ENCODE results near the gene PACS1. TPM values are rescaled to one million over a fixed set of nuclear protein-coding genes. Genes with fewer than 3 reads are reported as not detected.
A peak's percentile ranks its signal among the peaks of the same experiment; 100 is the strongest.
"Not testable (repeated sequence)": the region's sequence is repeated elsewhere in the genome, so short reads cannot be mapped to it uniquely, and the experiment has no call there.

The PACS1 gene
- total RNA-seq, 2 experiments from 2014 or later: 179 to 183 TPM

GRCh38 chr11:66075273-66075672, 5.2 kb downstream of the PACS1 start:
- peaks cover 91% of the 10 kb centered on the region for H3K36me3 Mint-ChIP-seq (ENCODE audit: low read depth)
- Histone ChIP-seq H3K4me3 (ENCODE audit: low read length) (no peak overlapping the region), H3K27me3 (ENCODE audit: control insufficient read depth in 1 of 2, insufficient read depth in 2 of 2, low read length in 2 of 2) (no peaks in the 10 kb centered on the region), H3K9me3 (ENCODE audit: control insufficient read depth in 1 of 2, insufficient read depth in 1 of 2, low read length in 2 of 2) (no peaks in the 10 kb centered on the region), H3K4me1 (ENCODE audit: insufficient read depth, low read length) (peaks cover 62% of the 10 kb centered on the region), H3K27ac (ENCODE audit: low read depth in 1 of 2, low read length in 2 of 2) (no peak overlapping the region), H3K36me3 (ENCODE audit: insufficient read depth, low read length) (peaks cover 46% of the 10 kb centered on the region)
- ChIA-PET CTCF (no interaction called here), POLR2A (interaction anchor here (0.7 kb wide), 1 partner anchor 508 kb away, joined by 3 read pairs; no protein-coding TSS in a partner anchor)
- no peak overlapping the region for H3K4me3 Mint-ChIP-seq
- TF ChIP-seq, protein P1, sequence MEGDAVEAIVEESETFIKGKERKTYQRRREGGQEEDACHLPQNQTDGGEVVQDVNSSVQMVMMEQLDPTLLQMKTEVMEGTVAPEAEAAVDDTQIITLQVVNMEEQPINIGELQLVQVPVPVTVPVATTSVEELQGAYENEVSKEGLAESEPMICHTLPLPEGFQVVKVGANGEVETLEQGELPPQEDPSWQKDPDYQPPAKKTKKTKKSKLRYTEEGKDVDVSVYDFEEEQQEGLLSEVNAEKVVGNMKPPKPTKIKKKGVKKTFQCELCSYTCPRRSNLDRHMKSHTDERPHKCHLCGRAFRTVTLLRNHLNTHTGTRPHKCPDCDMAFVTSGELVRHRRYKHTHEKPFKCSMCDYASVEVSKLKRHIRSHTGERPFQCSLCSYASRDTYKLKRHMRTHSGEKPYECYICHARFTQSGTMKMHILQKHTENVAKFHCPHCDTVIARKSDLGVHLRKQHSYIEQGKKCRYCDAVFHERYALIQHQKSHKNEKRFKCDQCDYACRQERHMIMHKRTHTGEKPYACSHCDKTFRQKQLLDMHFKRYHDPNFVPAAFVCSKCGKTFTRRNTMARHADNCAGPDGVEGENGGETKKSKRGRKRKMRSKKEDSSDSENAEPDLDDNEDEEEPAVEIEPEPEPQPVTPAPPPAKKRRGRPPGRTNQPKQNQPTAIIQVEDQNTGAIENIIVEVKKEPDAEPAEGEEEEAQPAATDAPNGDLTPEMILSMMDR (IDR thresholded peaks at IDR 0.05): no peak
- ATAC-seq (ENCODE audit: poor library complexity): no peak
- no peaks in the 10 kb centered on the region for H3K9me3 Mint-ChIP-seq
- H3K27ac Mint-ChIP-seq: no peak overlapping the region
- H3K4me1 Mint-ChIP-seq (ENCODE audit: low read depth): peaks cover 77% of the 10 kb centered on the region
- intact Hi-C loops (cut with DNase I, micrococcal nuclease): no loop called here
- DNase-seq: no peak
- H3K27me3 Mint-ChIP-seq: no peaks in the 10 kb centered on the region

DNA sequence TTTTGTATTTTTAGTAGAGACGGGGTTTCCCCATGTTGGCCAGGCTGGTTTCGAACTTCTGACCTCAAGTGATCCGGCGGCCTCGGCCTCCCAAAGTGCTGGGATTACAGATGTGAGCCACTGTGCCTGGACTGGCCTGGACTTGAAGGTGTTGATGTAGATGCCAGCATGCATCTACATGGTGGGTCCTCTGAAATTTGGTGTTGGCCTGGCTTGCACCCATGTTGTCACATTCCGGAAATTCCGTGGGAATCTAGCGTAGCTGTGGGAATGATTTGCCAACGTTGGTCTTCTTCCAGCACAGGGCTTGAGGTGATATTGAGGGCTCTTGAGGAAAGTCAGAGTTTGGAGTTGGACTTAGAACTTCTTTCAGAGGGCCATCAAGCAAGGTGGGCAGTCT, 6.5 kb downstream of the PACS1 start:
- Histone ChIP-seq H3K4me1 (ENCODE audit: insufficient read depth, low read length) (peaks cover 75% of the 10 kb centered on the region), H3K27ac (ENCODE audit: low read depth in 1 of 2, low read length in 2 of 2) (no peak overlapping the region), H3K9me3 (ENCODE audit: control insufficient read depth in 1 of 2, insufficient read depth in 1 of 2, low read length in 2 of 2) (no peaks in the 10 kb centered on the region), H3K4me3 (ENCODE audit: low read length) (no peak overlapping the region), H3K27me3 (ENCODE audit: control insufficient read depth in 1 of 2, insufficient read depth in 2 of 2, low read length in 2 of 2) (no peaks in the 10 kb centered on the region), H3K36me3 (ENCODE audit: insufficient read depth, low read length) (peaks cover 46% of the 10 kb centered on the region)
- peaks cover 83% of the 10 kb centered on the region for H3K4me1 Mint-ChIP-seq (ENCODE audit: low read depth)
- ChIA-PET CTCF (interaction anchor here (0.6 kb wide), 1 partner anchor 1137 kb away, joined by 3 read pairs; no protein-coding TSS in a partner anchor), POLR2A (interaction anchor here (1.5 kb wide), 1 partner anchor 39 kb away, joined by 7 read pairs; no protein-coding TSS in a partner anchor)
- no peaks in the 10 kb centered on the region for H3K9me3 Mint-ChIP-seq
- ATAC-seq (ENCODE audit: poor library complexity): no peak
- H3K27me3 Mint-ChIP-seq: no peaks in the 10 kb centered on the region
- DNase-seq: no peak
- H3K4me3 Mint-ChIP-seq: no peak overlapping the region
- peaks cover 88% of the 10 kb centered on the region for H3K36me3 Mint-ChIP-seq (ENCODE audit: low read depth)
- intact Hi-C loops (cut with DNase I, micrococcal nuclease): no loop called here
- TF ChIP-seq, protein P1 (IDR thresholded peaks at IDR 0.05): no peak
- peak overlapping the region; percentile 88 for H3K27ac Mint-ChIP-seq

DNA sequence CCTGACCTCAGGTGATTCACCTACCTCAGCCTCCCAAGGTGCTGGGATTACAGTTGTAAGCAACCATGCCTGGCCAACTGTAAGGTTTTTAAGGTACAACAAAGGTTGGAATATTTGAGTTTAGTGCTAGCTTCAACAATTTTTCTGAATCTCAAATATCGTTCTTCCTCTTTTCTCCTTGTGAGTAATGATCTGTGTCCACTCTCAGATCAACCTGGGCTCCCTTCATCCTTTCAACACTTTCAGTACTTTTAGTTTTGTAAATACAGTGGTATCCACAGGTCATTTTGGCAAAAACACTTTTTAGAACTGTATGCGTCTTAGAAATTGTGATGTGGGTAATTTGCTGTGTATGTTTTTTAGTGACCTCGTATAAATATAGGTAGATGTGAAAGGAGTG, 7.9 kb downstream of the PACS1 start:
- ATAC-seq (ENCODE audit: poor library complexity): no peak
- no peaks in the 10 kb centered on the region for H3K27me3 Mint-ChIP-seq
- H3K27ac ChIP-seq (ENCODE audit: low read depth in 1 of 2, low read length in 2 of 2): peak overlapping the region; percentile 20 to 94

DNA sequence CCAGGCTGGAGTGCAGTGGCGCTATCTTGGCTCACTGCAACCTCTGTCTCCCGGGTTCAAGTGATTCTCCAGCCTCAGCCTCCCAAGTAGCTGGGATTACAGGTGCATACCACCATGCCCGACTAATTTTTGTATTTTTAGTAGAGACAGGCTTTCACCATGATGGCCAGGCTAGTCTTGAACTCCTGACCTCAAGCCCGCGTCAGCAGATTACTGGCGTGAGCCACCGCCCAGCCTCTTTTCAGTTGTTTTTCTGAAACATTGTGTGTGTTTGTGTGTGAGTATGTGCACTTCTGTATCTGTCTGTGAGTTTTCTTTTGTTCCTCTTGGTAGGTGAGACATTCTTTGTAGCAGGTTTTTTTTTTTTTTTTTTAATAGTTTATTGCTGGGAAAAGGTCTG, 8.9 kb downstream of the PACS1 start:
- peak overlapping the region; percentile 41 to 94 for H3K27ac ChIP-seq (ENCODE audit: low read depth in 1 of 2, low read length in 2 of 2)
- ChIA-PET POLR2A (interaction anchor here (1.2 to 6.7 kb wide), 4 partner anchors 9 to 38 kb away, joined by 6 to 141 read pairs (median 96); partner anchors contain the start of genes PACS1 and SF3B2), CTCF (interaction anchor here (1.3 to 5.3 kb wide), 6 partner anchors 8 to 56 kb away, joined by 3 to 29 read pairs (median 6); partner anchors contain the start of gene PACS1)
- H3K4me1 Mint-ChIP-seq (ENCODE audit: low read depth): peaks cover 80% of the 10 kb centered on the region
- peaks cover 37% of the 10 kb centered on the region for H3K36me3 ChIP-seq (ENCODE audit: insufficient read depth, low read length)
- H3K9me3 ChIP-seq (ENCODE audit: control insufficient read depth in 1 of 2, insufficient read depth in 1 of 2, low read length in 2 of 2); ATAC-seq (ENCODE audit: poor library complexity); H3K27me3 ChIP-seq (ENCODE audit: control insufficient read depth in 1 of 2, insufficient read depth in 2 of 2, low read length in 2 of 2); H3K9me3 Mint-ChIP-seq; H3K27me3 Mint-ChIP-seq; H3K4me3 ChIP-seq (ENCODE audit: low read length); intact Hi-C loops (cut with DNase I, micrococcal nuclease): not testable (repeated sequence)
- DNase-seq: peak in 5 of 14 experiments; percentile 15 to 58 (median 44)
- peak overlapping the region; percentile 88 for H3K27ac Mint-ChIP-seq
- H3K4me1 ChIP-seq (ENCODE audit: insufficient read depth, low read length): peaks cover 80% of the 10 kb centered on the region
- H3K4me3 Mint-ChIP-seq: peak overlapping the region; percentile 36
- H3K36me3 Mint-ChIP-seq (ENCODE audit: low read depth): peaks cover 72% of the 10 kb centered on the region

More for the DNA sequence above, 7.9 kb downstream of the PACS1 start:
- intact Hi-C loops (cut with DNase I, micrococcal nuclease): no loop called here
- POLR2A ChIA-PET: interaction anchor here (0.7 to 1.2 kb wide), 3 partner anchors 23 to 190 kb away, joined by 3 read pairs; partner anchors contain the start of gene FIBP
- H3K4me3 Mint-ChIP-seq: peak overlapping the region; percentile 40
- DNase-seq: no peak
- peaks cover 82% of the 10 kb centered on the region for H3K36me3 Mint-ChIP-seq (ENCODE audit: low read depth)
- Histone ChIP-seq H3K36me3 (ENCODE audit: insufficient read depth, low read length) (peaks cover 40% of the 10 kb centered on the region), H3K4me3 (ENCODE audit: low read length) (no peak overlapping the region), H3K9me3 (ENCODE audit: control insufficient read depth in 1 of 2, insufficient read depth in 1 of 2, low read length in 2 of 2) (no peaks in the 10 kb centered on the region), H3K27me3 (ENCODE audit: control insufficient read depth in 1 of 2, insufficient read depth in 2 of 2, low read length in 2 of 2) (no peaks in the 10 kb centered on the region), H3K4me1 (ENCODE audit: insufficient read depth, low read length) (peaks cover 78% of the 10 kb centered on the region)
- peaks cover 80% of the 10 kb centered on the region for H3K4me1 Mint-ChIP-seq (ENCODE audit: low read depth)
- CTCF ChIA-PET: interaction anchor here (4.3 to 5.3 kb wide), 2 partner anchors 9 to 49 kb away, joined by 16 to 29 read pairs; no protein-coding TSS in a partner anchor
- TF ChIP-seq, protein P1 (IDR thresholded peaks at IDR 0.05): no peak
- H3K27ac Mint-ChIP-seq: peak overlapping the region; percentile 88
- H3K9me3 Mint-ChIP-seq: no peaks in the 10 kb centered on the region

Data from CD4-positive, alpha-beta T cell (primary cell).